NOMO-1 treated with DMSO at 0.1 percent for 48 hours (cell line): ENCODE results near the gene LAMC3.
A peak's percentile ranks its signal among the peaks of the same experiment; 100 is the strongest.

Experiments
- DNase-seq: peaks from one replicate; lab custom pipeline; 2025; ENCODE audit not compliant: unreplicated experiment; lab: John Stamatoyannopoulos, UW

LAMC3 gene

GRCh38 chr9:130977811-130978221, 31.2 kb upstream of the LAMC3 start:
- no peak for DNase-seq

- no peak for DNase-seq
Observed at GRCh38 chr9:130979591-130980385, 29.2 kb upstream of the LAMC3 start.

- DNase-seq: no peak
Observed at GRCh38 chr9:130980526-130980925, 28.4 kb upstream of the LAMC3 start.

GRCh38 chr9:130981002-130981755, 27.8 kb upstream of the LAMC3 start:
- peak; percentile 85 for DNase-seq

- no peak for DNase-seq
Observed at GRCh38 chr9:130981756-130982137, 27.2 kb upstream of the LAMC3 start.

- no peak for DNase-seq
Observed at GRCh38 chr9:130982636-130983358, 26.2 kb upstream of the LAMC3 start.

- no peak for DNase-seq
Observed at GRCh38 chr9:130983359-130983670, 25.7 kb upstream of the LAMC3 start.

- DNase-seq: no peak
Observed at GRCh38 chr9:130983970-130984369, 25.0 kb upstream of the LAMC3 start.

GRCh38 chr9:130984521-130984920, 24.5 kb upstream of the LAMC3 start:
- DNase-seq: no peak

GRCh38 chr9:130985029-130985428, 23.9 kb upstream of the LAMC3 start:
- no peak for DNase-seq

GRCh38 chr9:130985606-130986162, 23.3 kb upstream of the LAMC3 start:
- no peak for DNase-seq

GRCh38 chr9:130986356-130986965, 22.5 kb upstream of the LAMC3 start:
- no peak for DNase-seq

- DNase-seq: no peak
Observed at GRCh38 chr9:130987054-130987453, 21.9 kb upstream of the LAMC3 start.

- no peak for DNase-seq
Observed at GRCh38 chr9:130987738-130988399, 21.1 kb upstream of the LAMC3 start.

GRCh38 chr9:130988400-130988747, 20.6 kb upstream of the LAMC3 start:
- DNase-seq: no peak

- DNase-seq: no peak
Observed at GRCh38 chr9:130988905-130989304, 20.1 kb upstream of the LAMC3 start.

GRCh38 chr9:130989391-130989790, 19.6 kb upstream of the LAMC3 start:
- no peak for DNase-seq

GRCh38 chr9:130989891-130990290, 19.1 kb upstream of the LAMC3 start:
- DNase-seq: no peak

- DNase-seq: no peak
Observed at GRCh38 chr9:130990306-130990977, 18.5 kb upstream of the LAMC3 start.
